ENCODE results near the gene KRTCAP2.
"Not testable (repeated sequence)": the region's sequence is repeated elsewhere in the genome, so short reads cannot be mapped to it uniquely, and the experiment has no call there.

KRTCAP2 gene

DNA sequence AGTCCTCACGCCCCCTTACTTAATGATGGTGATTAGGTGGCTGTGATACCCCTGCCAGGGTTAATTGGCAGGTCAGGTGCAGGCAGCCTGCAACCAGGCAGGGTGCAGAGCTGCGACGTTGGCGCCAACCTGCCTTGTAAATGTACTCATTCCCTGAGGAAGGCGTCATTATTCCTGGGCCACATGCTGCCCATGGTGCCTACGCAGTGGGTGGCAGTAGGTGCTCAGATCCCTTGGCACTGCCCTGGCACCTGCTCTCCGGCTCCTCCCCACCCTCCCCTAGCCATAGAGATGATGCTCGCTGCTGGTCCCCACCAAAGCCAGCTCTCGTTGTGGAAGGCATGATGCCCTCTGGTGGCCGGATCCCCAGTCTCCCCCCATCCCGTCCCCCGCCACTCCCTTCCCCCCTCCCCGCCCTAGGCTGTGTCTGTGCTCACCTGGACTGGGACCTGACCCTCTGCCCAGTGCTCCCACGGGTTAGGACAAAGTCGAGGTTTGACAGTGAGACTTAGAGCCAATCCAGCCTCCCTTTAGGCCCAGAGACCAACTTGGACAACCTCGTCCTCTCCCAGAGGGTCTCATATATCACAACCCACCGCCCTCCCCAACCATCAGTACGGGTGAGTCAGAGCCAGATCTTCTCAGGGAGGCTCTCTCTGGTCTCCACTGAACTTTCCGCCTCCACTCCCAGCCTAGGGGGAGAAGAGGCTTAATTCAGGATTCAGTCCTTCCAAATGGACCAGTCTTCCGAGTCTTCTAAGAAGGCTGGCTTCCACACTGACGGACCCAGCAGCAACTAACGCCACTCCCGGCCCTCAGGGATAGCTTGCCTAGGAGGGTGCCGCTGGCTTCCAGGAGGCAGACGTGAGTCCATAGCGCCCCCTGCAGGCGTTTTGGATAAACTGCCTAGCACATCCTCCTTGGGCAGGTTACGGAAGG lies 5.7 kb downstream of the KRTCAP2 start:
- peak; percentile 68 to 80 for DNase-seq

- peak; percentile 81 to 84 for DNase-seq
Measured at GRCh38 chr1:155166471-155167165, 6.5 kb downstream of the KRTCAP2 start.

DNA sequence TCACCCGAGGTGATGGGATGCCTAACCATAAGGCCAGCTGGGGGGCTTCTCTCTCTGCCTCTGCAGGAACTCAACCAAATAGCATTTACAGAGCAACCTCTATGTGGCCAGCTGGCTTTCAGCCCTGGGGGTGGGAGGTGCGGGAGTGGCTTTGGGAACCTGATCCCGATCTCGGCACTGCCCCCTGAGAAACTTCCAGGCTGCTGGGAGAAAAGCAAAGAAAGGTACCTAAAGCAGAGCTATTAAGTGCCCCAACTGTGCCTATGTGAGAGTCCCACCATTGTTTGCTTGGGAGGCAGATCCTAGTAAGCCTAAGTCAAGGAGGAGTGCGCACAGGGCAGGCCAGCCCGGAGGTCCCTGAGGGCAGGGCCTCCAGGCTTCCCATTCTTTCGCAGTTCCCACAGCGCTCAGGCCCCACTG lies 7.0 kb downstream of the KRTCAP2 start:
- DNase-seq: no peak

GRCh38 chr1:155164625-155165024 lies 8.5 kb downstream of the KRTCAP2 start:
- DNase-seq: not testable (repeated sequence)

- not testable (repeated sequence) for DNase-seq
Measured at GRCh38 chr1:155163785-155164184, 9.3 kb downstream of the KRTCAP2 start.

DNA sequence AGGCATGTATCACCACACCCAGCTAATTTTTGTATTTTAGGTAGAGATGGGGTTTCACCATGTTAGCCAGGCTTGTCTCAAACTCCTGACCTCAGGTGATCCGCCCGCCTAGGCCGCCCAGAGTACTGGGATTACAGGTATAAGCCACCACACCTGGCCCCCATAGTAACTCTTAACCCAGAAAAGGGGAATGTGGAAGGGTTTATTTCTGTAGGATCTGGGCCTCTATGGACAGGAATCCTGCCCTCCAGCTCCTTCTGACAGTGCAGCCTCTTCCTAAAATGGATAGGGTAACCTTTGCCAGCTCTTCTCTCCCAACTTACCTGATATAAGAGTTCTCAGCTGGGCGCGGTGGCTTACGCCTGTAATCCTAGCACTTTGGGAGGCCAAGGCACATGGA lies 10.5 kb downstream of the KRTCAP2 start:
- not testable (repeated sequence) for DNase-seq

DNA sequence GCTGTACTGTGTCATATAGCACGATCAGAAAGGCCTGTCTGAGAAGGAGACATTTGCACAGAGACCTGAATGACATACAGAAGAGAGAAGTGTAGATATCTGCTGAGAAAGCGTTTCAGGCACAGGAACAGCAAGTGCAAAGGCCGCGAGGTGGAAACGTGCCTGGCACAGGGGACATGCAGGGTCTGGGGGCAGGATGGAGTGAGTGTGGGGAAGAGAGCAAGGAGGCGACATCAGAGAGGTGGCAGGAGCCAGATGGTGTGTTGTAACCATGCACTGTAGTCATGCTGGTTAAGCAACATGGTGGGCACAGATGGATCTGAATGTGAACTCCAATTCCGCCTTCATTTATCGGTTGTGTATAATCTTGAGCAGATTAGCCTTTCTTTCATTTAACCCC lies 13.0 kb downstream of the KRTCAP2 start:
- DNase-seq: no peak

DNA sequence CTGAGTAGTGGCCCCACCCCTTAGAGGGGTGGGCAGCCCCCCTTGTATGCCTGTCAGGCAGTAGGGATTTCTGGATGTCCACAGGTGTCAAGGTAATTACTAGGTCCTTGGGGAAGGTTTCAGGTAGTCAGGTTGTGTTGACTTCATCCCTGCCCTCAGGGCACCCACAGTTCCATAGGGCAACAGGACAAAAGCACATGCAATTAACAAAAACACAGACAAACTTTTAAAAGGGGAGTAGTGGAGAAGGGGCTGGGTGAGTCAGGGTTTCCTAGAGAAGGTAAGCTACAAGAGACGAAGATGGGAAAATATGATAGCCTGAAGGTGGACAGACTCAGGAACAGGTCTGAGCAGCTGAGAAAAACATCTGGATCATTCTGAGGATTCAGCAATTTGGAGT lies 14.1 kb downstream of the KRTCAP2 start:
- DNase-seq: no peak

DNA sequence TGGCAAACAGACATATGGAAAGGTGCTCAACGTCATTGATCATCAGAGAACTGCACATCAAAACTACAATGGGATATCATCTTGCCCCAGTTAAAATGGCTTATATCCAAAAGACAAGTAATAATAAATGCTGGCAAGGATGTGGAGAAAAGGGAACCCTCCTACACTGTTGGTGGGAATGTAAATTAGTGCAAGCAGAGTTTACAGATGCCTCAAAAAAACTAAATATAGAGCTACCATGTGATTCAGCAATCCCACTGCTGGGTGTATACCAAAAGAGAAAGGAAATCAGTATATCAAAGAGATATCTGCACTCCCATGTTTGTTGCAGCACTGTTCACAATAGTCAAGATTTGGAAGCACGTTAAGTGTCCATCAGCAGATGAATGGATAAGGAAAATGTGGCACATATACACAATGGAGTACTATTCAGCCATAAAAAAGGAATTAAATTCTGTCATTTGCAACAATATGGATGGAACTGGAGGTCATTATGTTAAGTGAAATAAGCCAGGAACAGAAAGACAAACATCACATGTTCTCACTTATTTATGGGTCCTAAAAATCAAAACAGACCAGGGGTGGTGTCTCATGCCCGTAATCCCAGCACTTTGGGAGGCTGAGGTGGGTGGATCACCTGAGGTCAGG lies 17.0 kb downstream of the KRTCAP2 start:
- DNase-seq: not testable (repeated sequence)

GRCh38 chr1:155145491-155145890 lies 27.6 kb downstream of the KRTCAP2 start:
- no peak for DNase-seq

- DNase-seq: no peak
Measured at GRCh38 chr1:155141749-155142148, 31.4 kb downstream of the KRTCAP2 start.

DNA sequence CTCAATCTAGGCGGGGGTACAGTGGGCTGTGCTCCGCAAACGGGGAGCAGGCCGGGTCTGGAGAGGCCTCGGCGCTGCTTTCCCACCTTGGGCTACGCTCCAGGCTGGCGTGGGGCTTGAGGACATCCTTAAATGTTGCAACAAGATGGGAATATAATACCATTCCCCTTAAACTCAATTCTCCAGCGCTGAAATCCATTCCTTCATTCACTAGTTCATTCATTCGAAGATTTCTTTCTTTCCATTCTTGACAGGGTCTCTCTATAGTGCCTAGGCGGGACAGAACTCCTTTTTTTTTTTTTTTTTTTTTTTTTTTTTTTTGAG lies 32.5 kb downstream of the KRTCAP2 start:
- no peak for DNase-seq

DNA sequence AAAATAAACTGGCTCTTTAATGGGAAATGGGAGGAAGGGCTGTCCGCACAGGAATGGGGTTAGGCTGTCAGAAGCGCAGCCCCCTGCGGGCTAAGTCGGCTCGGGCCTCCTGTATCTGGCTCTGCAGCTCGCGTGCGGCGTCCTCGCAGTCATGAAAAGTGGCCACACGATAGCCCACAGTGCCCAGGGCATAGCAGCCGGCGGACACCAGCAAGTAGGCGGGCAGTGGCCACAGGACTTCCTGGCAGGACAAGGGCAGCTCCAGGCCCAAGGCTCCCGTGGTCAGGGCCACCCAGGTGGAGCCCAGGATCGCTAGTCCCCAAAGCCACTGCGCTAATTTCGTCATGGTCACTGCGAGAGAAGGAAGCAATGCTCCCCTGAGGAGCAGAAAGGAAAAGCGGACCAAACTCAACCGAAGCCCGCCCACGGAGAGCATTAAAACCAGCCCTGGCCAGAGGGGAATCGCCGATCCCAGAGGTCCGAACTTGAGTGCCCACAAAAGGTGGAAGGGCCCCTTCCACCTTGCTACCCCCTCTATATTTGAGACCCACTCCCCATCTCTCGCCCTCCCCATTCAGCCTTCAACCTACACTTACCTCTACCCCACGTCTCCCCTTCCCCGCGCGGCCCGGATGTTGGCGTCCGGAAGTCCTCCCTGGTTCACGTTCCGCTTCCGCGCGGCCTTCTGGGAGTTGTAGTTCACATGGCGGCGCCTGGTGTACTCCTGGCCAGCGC lies 33.0 kb downstream of the KRTCAP2 start, which contains the start of gene DPM3:
TSS of gene DPM3 (minus strand) at position 637 of the 735 bp plus-strand sequence. CDS start at position 346, 291 bp downstream.
- peak; percentile 76 to 78 for DNase-seq

DNA sequence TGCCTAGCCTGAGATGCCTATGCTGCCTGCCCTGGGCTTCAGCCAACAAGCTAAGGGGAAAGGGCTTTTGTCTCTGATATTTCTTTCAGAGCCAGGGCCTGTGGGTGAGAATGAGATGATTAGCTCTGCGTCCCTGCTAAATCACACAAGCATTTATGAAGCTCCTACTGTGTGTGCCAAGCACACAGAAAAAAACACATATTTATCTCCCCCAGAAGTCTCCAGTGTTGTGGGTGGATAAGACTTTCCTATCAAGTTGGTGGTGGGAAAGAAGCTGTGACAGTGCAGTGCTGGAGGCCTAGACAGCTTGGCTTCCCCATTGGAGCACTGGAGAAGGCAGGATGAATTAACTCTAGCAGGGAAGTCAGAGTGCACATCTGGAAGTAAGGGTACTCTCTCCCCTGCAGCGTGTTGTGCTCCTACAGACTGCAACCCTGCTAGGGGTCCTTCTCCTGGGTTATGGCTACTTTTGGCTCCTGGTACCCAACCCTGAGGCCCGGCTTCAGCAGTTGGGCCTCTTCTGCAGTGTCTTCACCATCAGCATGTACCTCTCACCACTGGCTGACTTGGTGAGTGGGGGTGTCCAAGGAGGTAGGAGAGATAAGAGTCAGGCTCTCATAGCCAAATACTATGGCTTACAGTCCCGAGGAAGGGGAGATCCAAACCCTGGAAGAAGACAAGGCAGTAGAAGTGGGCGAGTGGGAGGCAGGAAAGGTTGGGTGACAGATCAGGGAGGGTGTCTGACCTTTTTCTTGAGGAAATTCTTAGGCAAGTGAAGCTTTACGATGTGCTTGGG lies 35.8 kb downstream of the KRTCAP2 start:
- no peak for DNase-seq

DNA sequence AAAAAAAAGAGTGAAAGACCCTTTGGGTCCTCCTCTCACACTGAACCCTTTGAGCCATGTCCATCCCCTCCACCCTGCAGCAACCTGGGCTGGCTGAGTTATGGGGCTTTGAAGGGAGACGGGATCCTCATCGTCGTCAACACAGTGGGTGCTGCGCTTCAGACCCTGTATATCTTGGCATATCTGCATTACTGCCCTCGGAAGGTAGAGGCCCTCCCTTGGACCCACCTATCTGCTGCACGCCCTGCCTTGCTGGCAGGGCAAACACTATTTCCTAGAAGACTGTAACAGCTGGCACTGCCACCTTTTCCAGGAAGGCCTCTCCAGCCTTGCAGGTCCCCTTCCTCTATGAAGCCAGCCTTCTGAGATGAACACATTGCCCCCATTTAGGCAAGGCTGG lies 36.4 kb downstream of the KRTCAP2 start:
- DNase-seq: no peak

DNA sequence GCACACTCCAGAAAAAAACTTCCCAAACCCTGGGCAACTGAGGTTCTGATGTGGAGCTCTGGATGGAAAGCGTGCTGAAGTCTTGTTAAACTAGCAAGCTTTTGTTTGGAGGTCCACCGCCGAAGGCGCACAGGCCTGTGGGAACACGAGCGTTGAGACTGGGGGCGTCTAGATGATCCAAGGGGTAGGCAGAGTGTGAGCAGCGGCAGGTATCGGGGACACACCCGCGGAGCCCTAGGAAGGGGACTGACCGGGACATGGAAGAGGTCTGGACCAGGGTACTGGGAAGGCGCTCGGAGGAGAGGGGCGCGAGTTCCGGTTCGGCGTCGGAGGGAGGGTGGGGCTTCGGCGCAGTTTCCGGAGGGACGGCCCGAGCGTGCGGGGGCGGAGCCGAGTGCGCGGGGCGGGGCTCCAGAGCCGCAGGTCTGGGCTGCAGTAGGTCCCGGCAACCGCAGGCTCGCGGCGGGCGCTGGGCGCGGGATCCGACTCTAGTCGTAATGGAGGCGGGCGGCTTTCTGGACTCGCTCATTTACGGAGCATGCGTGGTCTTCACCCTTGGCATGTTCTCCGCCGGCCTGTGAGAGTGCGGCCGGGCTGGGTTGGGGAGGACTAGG lies 37.6 kb downstream of the KRTCAP2 start, which contains the start of gene SLC50A1:
TSS of gene SLC50A1 (plus strand) at position 438 of the 614 bp plus-strand sequence. CDS start at position 498, 60 bp downstream.
- peak; percentile 81 for DNase-seq

GRCh38 chr1:155134880-155135414 lies 38.2 kb downstream of the KRTCAP2 start:
- DNase-seq: peak; percentile 55 to 58

GRCh38 chr1:155134322-155134721 lies 38.8 kb downstream of the KRTCAP2 start:
- DNase-seq: no peak

DNA sequence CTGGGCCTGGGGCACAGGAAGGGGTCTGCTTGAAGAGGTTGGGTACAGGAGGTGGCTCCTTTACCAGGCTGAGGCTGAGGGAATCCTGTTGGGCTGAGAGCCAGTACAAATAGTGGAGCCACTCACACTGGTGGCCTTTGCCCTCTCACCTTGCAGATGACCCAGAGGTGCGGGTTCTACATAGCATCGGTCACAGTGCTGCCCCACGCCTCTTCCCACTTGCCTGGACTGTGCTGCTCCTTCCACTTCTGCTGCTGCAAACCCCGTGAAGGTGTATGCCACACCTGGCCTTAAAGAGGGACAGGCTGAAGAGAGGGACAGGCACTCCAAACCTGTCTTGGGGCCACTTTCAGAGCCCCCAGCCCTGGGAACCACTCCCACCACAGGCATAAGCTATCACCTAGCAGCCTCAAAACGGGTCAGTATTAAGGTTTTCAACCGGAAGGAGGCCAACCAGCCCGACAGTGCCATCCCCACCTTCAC lies 39.3 kb downstream of the KRTCAP2 start:
- no peak for DNase-seq

DNA sequence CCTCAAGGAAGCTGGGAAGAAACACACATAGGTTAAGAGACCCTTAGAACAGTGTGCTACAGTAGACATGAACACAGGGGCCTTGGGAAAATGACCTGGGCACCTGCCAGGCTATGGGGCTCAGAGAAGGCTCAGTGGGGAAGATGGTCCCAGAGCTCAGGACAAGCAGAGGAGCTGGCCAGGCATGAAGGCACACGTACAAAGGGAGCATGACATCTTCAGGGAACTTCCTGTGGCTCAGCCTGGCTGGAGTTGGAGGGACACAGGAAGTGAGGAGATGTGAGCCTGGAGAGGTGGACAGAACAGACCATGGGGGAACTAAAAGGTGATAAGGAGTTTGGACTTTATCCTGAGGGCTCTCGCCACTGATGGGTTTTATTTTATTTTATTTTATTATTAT lies 41.2 kb downstream of the KRTCAP2 start:
- no peak for DNase-seq

GRCh38 chr1:155131285-155131684 lies 41.8 kb downstream of the KRTCAP2 start:
- no peak for DNase-seq

Data from AML-193 (cell line).